Measurements from ENCODE around the gene PPP3CB.

PPP3CB gene

DNA sequence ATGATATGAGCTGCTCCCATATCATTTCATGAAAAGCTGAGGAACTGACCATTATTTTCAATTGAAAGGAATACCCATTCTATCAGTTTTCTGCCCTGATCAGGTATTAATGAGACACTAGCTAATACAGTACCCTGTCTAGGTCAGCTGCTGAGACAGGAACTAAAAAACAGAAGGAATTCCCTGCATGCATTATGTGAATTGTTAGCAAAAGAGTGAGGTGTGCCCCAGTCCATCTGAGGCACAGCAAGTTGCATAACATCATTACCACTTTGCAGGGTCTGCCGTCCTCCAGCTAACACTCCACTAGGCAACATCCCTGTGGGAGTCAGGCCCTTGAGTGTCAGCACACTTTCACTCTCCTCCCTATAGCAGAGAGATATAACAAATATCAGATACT, 51.4 kb downstream of the PPP3CB start:
- H3K27me3 ChIP-seq (replicated peaks; ENCODE audit: control insufficient read depth, insufficient read depth, low read length): no peaks in the 10 kb centered on the region
- H3K4me1 ChIP-seq (ENCODE audit: control insufficient read depth, insufficient read depth, low read length): peaks cover 9% of the 10 kb centered on the region
- H3K4me3 ChIP-seq (ENCODE audit: low read length): no peak overlapping the region
- H3K9ac ChIP-seq (ENCODE audit: low read length): no peak overlapping the region
- H3K36me3 ChIP-seq (ENCODE audit: control insufficient read depth, insufficient read depth, low read length, severe bottlenecking): peaks cover 28% of the 10 kb centered on the region
- no peaks in the 10 kb centered on the region for H3K9me3 ChIP-seq (ENCODE audit: control insufficient read depth, low read length)
- DNase-seq (ENCODE audit: low read depth): no peak

DNA sequence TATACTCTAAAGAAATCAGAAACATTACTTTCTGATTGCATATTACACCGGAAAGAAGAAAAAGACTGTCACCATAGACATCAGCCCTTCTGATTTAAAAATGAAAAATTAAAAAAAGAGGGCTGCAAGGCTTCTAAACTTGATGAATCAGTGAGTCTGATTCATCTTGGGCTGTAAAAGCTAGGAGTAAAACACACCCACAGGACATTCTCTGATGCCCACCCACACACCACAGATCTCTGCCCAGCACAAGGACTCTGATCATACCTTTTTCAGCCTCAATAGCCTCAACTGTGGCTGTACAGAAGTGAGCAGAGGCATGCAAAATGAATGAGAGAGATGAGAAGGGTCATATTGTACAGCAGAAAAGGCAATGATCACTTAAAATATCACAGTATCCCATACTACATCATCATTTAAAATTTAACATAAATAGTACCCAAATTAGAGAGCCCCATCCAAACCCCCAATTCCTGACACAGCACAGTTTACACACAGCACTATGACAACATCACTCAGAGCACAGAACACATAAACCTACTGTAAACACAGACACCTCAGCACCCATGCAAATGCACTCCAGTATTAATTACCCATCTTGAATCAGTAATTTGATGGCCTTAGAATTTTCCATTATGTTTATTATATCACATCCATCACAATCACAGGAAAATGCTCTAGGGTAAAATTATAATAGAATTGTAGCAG, 56.1 kb downstream of the PPP3CB start:
- no peaks in the 10 kb centered on the region for H3K9me3 ChIP-seq (ENCODE audit: control insufficient read depth, low read length)
- peaks cover 19% of the 10 kb centered on the region for H3K4me1 ChIP-seq (ENCODE audit: control insufficient read depth, insufficient read depth, low read length)
- H3K9ac ChIP-seq (ENCODE audit: low read length): peak overlapping the region; percentile 31
- H3K27me3 ChIP-seq (replicated peaks; ENCODE audit: control insufficient read depth, insufficient read depth, low read length): no peaks in the 10 kb centered on the region
- peak overlapping the region; percentile 32 for H3K4me3 ChIP-seq (ENCODE audit: low read length)
- peaks cover 25% of the 10 kb centered on the region for H3K36me3 ChIP-seq (ENCODE audit: control insufficient read depth, insufficient read depth, low read length, severe bottlenecking)
- peak; percentile 55 for DNase-seq (ENCODE audit: low read depth)

DNA sequence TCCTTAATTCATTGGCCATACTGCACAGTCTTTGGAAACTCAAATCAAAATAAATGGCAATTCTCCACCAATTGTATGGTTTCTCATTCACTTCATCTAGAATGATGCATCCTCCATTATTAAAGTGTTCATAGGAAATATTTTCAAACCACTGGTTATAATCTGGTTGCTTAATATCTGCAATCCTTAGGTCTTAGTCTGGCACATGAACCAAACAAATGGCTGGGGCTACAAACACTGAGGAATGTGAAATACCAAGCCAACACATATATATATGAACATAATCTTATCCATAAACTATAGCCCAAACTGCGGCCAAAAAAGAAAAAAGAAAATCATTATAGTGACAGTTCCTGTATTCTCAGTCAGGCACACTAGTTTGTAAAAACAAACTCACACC, 56.8 kb downstream of the PPP3CB start:
- DNase-seq (ENCODE audit: low read depth): peak; percentile 21
- H3K9ac ChIP-seq (ENCODE audit: low read length): peak overlapping the region; percentile 31
- H3K4me3 ChIP-seq (ENCODE audit: low read length): peak overlapping the region; percentile 32
- no peaks in the 10 kb centered on the region for H3K9me3 ChIP-seq (ENCODE audit: control insufficient read depth, low read length)
- peaks cover 18% of the 10 kb centered on the region for H3K36me3 ChIP-seq (ENCODE audit: control insufficient read depth, insufficient read depth, low read length, severe bottlenecking)
- H3K27me3 ChIP-seq (replicated peaks; ENCODE audit: control insufficient read depth, insufficient read depth, low read length): no peaks in the 10 kb centered on the region
- peaks cover 19% of the 10 kb centered on the region for H3K4me1 ChIP-seq (ENCODE audit: control insufficient read depth, insufficient read depth, low read length)

DNA sequence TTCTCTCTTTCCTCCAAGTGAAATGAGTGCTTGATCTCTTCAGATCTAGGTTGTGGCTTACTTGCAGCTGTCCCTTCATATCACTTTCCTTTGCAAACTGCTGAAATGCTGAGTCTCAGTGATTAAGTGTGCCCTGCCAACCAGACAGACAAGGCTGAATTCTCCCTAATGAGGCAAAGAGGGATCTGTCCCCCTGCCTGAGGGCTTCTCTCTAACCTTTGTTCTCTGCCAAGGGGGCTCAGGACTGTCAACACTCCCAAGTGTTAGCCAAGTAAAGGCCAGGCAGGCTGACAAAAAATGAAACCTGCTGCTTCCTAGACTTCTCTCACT, 62.3 kb downstream of the PPP3CB start, which contains the start of gene MSS51:
MSS51 (minus strand) TSS at position 24 of the 330 bp plus-strand sequence. CDS start 5,277 bp downstream, outside the sequence.
- H3K36me3 ChIP-seq (ENCODE audit: control insufficient read depth, insufficient read depth, low read length, severe bottlenecking): peaks cover 19% of the 10 kb centered on the region
- no peak for DNase-seq (ENCODE audit: low read depth)
- no peaks in the 10 kb centered on the region for H3K27me3 ChIP-seq (replicated peaks; ENCODE audit: control insufficient read depth, insufficient read depth, low read length)
- H3K4me1 ChIP-seq (ENCODE audit: control insufficient read depth, insufficient read depth, low read length): peaks cover under 1% of the 10 kb centered on the region
- H3K9me3 ChIP-seq (ENCODE audit: control insufficient read depth, low read length): no peaks in the 10 kb centered on the region
- no peak within 1 kb of the TSS for H3K9ac ChIP-seq (ENCODE audit: low read length)
- H3K4me3 ChIP-seq (ENCODE audit: low read length): no peak within 1 kb of the TSS

DNA sequence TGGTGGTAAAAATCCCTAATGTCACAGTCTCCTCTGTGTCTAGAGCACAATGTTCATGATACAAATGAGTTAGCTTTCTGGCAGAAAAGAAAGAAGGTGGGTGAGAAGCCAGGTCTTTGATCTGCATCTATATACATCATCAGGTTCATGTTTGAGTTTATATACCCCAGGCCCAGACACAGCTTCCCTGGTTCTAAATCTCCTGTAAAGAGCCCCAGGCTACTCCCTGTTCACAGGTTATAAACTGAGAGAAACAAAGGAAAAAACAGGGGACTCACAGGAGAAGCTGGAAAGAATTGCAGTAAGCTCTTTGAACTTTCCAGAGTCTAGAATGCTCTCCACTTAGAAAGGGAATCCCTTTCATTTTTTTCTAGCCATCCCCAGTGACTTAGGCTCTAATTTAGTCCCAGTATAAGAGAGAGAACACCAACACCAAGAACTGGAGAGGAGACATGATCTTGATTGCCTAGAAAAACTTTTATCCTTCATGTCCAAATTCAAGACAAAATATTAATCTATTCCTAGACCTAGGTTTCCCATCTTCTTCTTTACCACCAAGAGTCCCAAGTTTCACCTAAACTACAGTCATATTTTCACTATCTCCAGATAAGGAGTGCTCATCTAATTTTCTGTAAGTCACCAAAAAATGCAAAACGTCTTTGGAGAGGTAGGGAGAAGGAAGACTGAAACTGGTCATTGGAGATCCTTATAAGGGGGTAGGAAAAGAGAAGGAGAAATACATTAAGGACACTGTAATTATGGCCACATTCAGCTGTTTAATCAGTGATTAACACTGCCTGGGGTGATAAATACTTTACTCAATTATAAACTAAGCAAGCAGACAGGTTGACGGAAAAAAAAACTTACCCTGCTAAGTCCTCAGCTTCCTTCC, 62.9 kb downstream of the PPP3CB start:
- no peak for DNase-seq (ENCODE audit: low read depth)
- Histone ChIP-seq H3K4me3 (ENCODE audit: low read length) (no peak overlapping the region), H3K4me1 (ENCODE audit: control insufficient read depth, insufficient read depth, low read length) (no peaks in the 10 kb centered on the region), H3K9ac (ENCODE audit: low read length) (no peak overlapping the region), H3K9me3 (ENCODE audit: control insufficient read depth, low read length) (no peaks in the 10 kb centered on the region), H3K27me3 (replicated peaks; ENCODE audit: control insufficient read depth, insufficient read depth, low read length) (no peaks in the 10 kb centered on the region), H3K36me3 (ENCODE audit: control insufficient read depth, insufficient read depth, low read length, severe bottlenecking) (peaks cover 19% of the 10 kb centered on the region)

DNA sequence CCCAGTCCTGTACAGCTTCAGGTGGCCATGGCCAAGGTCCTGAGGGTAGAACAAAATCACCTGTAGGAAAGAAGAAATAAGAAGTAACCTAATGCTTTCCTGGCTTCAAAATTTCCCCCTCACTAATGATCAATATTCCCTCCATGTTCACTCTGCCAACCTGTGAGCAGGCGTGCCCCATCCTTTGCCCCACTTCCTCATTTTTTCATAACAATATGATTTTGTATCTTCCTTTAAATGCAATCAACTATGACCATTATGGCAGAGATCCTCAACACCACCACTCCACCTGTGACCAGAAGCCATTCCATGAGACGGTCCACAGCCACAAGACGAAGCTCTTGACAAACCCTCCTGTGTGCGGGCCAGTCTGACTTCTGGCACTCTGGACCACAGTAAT, 69.5 kb downstream of the PPP3CB start:
- DNase-seq (ENCODE audit: low read depth): no peak
- Histone ChIP-seq H3K27me3 (replicated peaks; ENCODE audit: control insufficient read depth, insufficient read depth, low read length) (no peaks in the 10 kb centered on the region), H3K4me1 (ENCODE audit: control insufficient read depth, insufficient read depth, low read length) (no peaks in the 10 kb centered on the region), H3K36me3 (ENCODE audit: control insufficient read depth, insufficient read depth, low read length, severe bottlenecking) (peaks cover 69% of the 10 kb centered on the region), H3K9ac (ENCODE audit: low read length) (no peak overlapping the region), H3K4me3 (ENCODE audit: low read length) (no peak overlapping the region), H3K9me3 (ENCODE audit: control insufficient read depth, low read length) (no peaks in the 10 kb centered on the region)

DNA sequence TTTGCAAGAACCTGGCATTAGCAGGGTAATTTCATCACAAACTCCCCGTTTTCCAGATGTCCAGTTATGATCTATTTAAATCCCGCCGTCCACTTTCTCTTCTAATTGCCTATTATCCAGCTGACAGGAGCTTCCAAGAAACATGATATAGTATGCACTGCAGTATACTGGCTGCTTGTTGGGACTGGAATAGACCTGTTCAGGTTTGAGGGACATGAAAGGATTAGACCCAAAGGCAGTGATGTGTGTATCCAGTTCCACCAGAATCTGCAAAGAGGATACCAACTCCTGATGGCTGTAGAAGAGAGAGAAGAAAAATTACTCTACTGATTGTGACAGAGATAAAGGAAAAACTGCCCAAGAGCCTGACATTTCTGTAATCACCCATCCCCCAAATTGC, 71.3 kb downstream of the PPP3CB start:
- no peak for DNase-seq (ENCODE audit: low read depth)
- no peaks in the 10 kb centered on the region for H3K9me3 ChIP-seq (ENCODE audit: control insufficient read depth, low read length)
- no peaks in the 10 kb centered on the region for H3K27me3 ChIP-seq (replicated peaks; ENCODE audit: control insufficient read depth, insufficient read depth, low read length)
- no peak overlapping the region for H3K4me3 ChIP-seq (ENCODE audit: low read length)
- peaks cover 2% of the 10 kb centered on the region for H3K4me1 ChIP-seq (ENCODE audit: control insufficient read depth, insufficient read depth, low read length)
- peaks cover 65% of the 10 kb centered on the region for H3K36me3 ChIP-seq (ENCODE audit: control insufficient read depth, insufficient read depth, low read length, severe bottlenecking)
- H3K9ac ChIP-seq (ENCODE audit: low read length): no peak overlapping the region

DNA sequence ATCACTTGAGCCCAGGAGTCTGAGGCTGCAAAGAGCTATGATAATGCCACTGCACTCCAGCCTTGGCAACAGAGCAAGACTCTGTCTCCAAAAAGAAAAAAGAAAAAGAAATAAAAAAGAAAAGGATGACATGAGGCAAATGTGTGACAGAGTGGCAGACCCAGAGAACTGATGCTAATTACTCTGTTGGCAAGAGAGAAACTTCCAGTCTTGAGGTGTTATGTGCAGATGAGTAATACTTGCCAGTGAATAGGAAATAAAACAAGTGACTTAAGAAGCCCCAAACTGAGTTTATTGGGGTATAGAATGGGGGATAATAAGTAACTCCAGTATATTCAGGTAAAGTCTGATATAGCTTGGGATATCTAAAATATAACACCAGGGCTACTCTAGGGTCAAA, 72.5 kb downstream of the PPP3CB start:
- Histone ChIP-seq H3K36me3 (ENCODE audit: control insufficient read depth, insufficient read depth, low read length, severe bottlenecking) (peaks cover 64% of the 10 kb centered on the region), H3K9ac (ENCODE audit: low read length) (no peak overlapping the region), H3K9me3 (ENCODE audit: control insufficient read depth, low read length) (no peaks in the 10 kb centered on the region), H3K27me3 (replicated peaks; ENCODE audit: control insufficient read depth, insufficient read depth, low read length) (no peaks in the 10 kb centered on the region), H3K4me3 (ENCODE audit: low read length) (no peak overlapping the region), H3K4me1 (ENCODE audit: control insufficient read depth, insufficient read depth, low read length) (peaks cover 8% of the 10 kb centered on the region)
- no peak for DNase-seq (ENCODE audit: low read depth)

DNA sequence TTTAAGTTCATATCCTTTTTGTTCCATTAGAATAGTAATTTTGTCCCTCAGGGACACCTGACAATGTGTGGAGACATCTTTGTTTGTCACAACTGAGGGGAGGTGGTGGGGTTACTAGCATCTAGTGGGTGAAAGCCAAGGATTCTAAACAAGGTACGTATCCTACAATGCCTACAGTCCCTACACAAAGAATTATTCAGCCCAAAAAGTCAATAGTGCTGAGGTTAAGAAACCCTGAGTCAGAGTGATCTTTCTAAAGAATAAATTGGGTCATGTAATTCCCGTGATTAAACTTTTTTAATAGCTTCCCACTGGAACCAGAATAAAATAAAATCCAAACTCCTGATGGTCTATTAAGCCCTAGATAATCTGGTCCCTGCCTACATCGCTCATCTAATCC, 79.3 kb downstream of the PPP3CB start:
- Histone ChIP-seq H3K4me1 (ENCODE audit: control insufficient read depth, insufficient read depth, low read length) (peaks cover 19% of the 10 kb centered on the region), H3K27me3 (replicated peaks; ENCODE audit: control insufficient read depth, insufficient read depth, low read length) (no peaks in the 10 kb centered on the region), H3K4me3 (ENCODE audit: low read length) (no peak overlapping the region), H3K9me3 (ENCODE audit: control insufficient read depth, low read length) (no peaks in the 10 kb centered on the region), H3K36me3 (ENCODE audit: control insufficient read depth, insufficient read depth, low read length, severe bottlenecking) (peaks cover under 1% of the 10 kb centered on the region), H3K9ac (ENCODE audit: low read length) (no peak overlapping the region)
- DNase-seq (ENCODE audit: low read depth): no peak

DNA sequence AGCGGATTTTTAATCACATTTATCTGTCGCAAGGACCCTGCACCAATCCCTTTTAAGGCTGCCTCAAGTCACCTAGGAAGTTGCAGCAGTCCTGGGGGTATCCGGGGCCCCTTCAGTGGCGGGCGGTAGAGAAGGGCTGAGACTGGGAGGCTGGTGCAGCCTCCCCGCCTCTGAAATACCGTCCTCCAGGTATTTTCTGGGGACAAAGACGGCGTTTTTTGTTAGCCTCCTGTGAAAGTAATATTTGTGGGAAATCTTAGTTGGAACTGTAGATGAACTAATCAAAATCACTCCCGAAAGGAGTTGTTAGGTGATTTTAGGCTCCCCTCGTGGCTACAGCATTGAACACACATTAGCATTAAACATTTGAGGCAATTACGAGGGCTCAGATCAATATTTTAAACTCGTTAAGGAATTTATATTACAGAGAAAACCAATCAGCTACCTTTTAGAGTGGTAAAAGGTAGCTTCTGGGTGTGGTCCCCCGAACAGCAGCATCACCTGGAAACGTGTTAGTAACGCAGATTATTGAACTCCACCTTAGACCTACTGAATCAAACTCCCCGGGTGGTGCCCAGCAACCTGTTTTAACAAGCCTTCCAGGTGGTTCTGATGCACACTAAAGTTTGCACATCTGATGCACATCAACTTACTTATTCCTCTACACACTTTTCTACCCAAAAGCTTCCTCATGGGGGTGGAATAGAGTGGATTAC, 81.4 kb downstream of the PPP3CB start:
- Histone ChIP-seq H3K9ac (ENCODE audit: low read length) (peak overlapping the region; percentile 82), H3K9me3 (ENCODE audit: control insufficient read depth, low read length) (no peaks in the 10 kb centered on the region), H3K4me1 (ENCODE audit: control insufficient read depth, insufficient read depth, low read length) (peaks cover 23% of the 10 kb centered on the region), H3K4me3 (ENCODE audit: low read length) (peak overlapping the region; percentile 88), H3K36me3 (ENCODE audit: control insufficient read depth, insufficient read depth, low read length, severe bottlenecking) (no peaks in the 10 kb centered on the region), H3K27me3 (replicated peaks; ENCODE audit: control insufficient read depth, insufficient read depth, low read length) (no peaks in the 10 kb centered on the region)
- DNase-seq (ENCODE audit: low read depth): no peak
